Colonic mucosa (tissue), 4 donors: ENCODE data around the gene EP300. TPM values are rescaled to one million over a fixed set of nuclear protein-coding genes. Genes with fewer than 3 reads are reported as not detected.
"Not testable (repeated sequence)": the region's sequence is repeated elsewhere in the genome, so short reads cannot be mapped to it uniquely, and the experiment has no call there.

Experiments
- DNase-seq: peaks from one replicate; pipeline ENCODE4 v3.0.0-alpha.2; 2020
- H3K27ac ChIP-seq: fragments of 200-600 bp; one replicate; pipeline ENCODE4 v1.8.0; 2021
- H3K27me3 ChIP-seq: fragments of 200-600 bp; one replicate; pipeline ENCODE4 v1.8.0; 2021
- H3K36me3 ChIP-seq: fragments of 200-600 bp; one replicate; pipeline ENCODE4 v1.8.0; 2021
- H3K4me1 ChIP-seq: fragments of 200-600 bp; one replicate; pipeline ENCODE4 v1.8.0; 2021; ENCODE audit warnings: mild to moderate bottlenecking
- H3K4me3 ChIP-seq: fragments of 200-600 bp; one replicate; pipeline ENCODE4 v1.8.0; 2021
- H3K9ac ChIP-seq, 2 donors: one replicate each; pipeline ENCODE4 v1.7.0; 2013; ENCODE audit warnings: control low read depth in 2 of 2, low read depth in 2 of 2, low read length in 2 of 2
- H3K9me3 ChIP-seq: fragments of 200-600 bp; one replicate; pipeline ENCODE4 v1.8.0; 2021
- intact Hi-C: fragments of 100-400 bp; cut with DNase I; formaldehyde crosslinking; loops from one replicate; pipeline ENCODE4 v1.14.1; 2022
- total RNA-seq, 2 donors: library from RNA; stranded (reverse); fragmentation: NEBNext Ultra II Directional in 1 of 2; extraction: Animal tissue kit (Norgen Biotek cat#: 25700) in 1 of 2; gene quantifications; one replicate each; pipeline ENCODE4 v1.2.1, GENCODE V29; 2021
- TF ChIP-seq, protein P1 (sequence below): fragments of 200-600 bp; IDR thresholded peaks from one replicate; pipeline ENCODE4 v1.8.0; 2022; ENCODE audit warnings: antibody characterized with exemption, mild to moderate bottlenecking
- donor health status: healthy.
- donor health status: DM: no; HTN: no; CAD: no.
- donor health status: DM: no; HTN: no; CAD: no.

Gene EP300
- total RNA-seq, 2 donors from 2014 or later, result 59.5 to 65.7 TPM

DNA sequence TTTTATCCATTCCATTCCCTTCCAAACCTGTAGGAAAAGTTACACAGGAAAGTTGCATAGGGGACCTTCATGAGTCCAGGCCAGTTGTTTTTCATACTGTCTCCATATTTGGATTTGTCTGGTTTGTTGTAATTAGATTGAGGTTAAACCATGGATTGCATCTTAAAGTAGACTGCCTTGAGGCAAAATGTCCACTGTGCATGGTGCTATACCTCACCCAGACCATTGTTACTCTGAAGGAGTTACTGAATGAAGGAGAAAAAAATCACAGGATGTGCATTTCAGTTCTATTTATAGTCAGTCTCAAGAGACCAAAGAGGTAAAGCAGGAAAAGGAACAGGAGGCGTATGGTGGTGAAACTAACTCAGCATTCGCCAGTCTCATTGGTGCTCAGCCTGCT is 83.2 kb downstream of the EP300 start:
- intact Hi-C loops, result loop anchor here (5.0 kb wide), 1 partner anchor 43 kb away; no protein-coding TSS in a partner anchor
- TF ChIP-seq, protein P1, sequence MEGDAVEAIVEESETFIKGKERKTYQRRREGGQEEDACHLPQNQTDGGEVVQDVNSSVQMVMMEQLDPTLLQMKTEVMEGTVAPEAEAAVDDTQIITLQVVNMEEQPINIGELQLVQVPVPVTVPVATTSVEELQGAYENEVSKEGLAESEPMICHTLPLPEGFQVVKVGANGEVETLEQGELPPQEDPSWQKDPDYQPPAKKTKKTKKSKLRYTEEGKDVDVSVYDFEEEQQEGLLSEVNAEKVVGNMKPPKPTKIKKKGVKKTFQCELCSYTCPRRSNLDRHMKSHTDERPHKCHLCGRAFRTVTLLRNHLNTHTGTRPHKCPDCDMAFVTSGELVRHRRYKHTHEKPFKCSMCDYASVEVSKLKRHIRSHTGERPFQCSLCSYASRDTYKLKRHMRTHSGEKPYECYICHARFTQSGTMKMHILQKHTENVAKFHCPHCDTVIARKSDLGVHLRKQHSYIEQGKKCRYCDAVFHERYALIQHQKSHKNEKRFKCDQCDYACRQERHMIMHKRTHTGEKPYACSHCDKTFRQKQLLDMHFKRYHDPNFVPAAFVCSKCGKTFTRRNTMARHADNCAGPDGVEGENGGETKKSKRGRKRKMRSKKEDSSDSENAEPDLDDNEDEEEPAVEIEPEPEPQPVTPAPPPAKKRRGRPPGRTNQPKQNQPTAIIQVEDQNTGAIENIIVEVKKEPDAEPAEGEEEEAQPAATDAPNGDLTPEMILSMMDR, result no peak
- H3K4me3 ChIP-seq, result no peak overlapping the region
- no peak overlapping the region for H3K27ac ChIP-seq
- no peak overlapping the region for H3K9ac ChIP-seq
- no peaks in the 10 kb centered on the region for H3K4me1 ChIP-seq
- no peak for DNase-seq
- no peaks in the 10 kb centered on the region for H3K27me3 ChIP-seq
- peaks cover 37% of the 10 kb centered on the region for H3K36me3 ChIP-seq
- no peaks in the 10 kb centered on the region for H3K9me3 ChIP-seq

- Histone ChIP-seq H3K27ac (no peak overlapping the region), H3K9me3 (no peaks in the 10 kb centered on the region), H3K4me1 (no peaks in the 10 kb centered on the region), H3K27me3 (no peaks in the 10 kb centered on the region), H3K4me3 (no peak overlapping the region), H3K36me3 (peaks cover 35% of the 10 kb centered on the region), H3K9ac (no peak overlapping the region)
- intact Hi-C loops, result loop anchor here (5.0 kb wide), 1 partner anchor 45 kb away; no protein-coding TSS in a partner anchor
- TF ChIP-seq, protein P1, result no peak
- DNase-seq, result no peak
Measured at GRCh38 chr22:41177040-41177621, 84.7 kb downstream of the EP300 start.

DNA sequence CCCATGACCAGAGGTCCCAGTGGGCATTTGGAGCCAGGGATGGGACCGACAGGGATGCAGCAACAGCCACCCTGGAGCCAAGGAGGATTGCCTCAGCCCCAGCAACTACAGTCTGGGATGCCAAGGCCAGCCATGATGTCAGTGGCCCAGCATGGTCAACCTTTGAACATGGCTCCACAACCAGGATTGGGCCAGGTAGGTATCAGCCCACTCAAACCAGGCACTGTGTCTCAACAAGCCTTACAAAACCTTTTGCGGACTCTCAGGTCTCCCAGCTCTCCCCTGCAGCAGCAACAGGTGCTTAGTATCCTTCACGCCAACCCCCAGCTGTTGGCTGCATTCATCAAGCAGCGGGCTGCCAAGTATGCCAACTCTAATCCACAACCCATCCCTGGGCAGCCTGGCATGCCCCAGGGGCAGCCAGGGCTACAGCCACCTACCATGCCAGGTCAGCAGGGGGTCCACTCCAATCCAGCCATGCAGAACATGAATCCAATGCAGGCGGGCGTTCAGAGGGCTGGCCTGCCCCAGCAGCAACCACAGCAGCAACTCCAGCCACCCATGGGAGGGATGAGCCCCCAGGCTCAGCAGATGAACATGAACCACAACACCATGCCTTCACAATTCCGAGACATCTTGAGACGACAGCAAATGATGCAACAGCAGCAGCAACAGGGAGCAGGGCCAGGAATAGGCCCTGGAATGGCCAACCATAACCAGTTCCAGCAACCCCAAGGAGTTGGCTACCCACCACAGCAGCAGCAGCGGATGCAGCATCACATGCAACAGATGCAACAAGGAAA is 85.4 kb downstream of the EP300 start:
- Histone ChIP-seq H3K27me3 (no peaks in the 10 kb centered on the region), H3K4me1 (no peaks in the 10 kb centered on the region), H3K36me3 (peaks cover 28% of the 10 kb centered on the region), H3K27ac (no peak overlapping the region), H3K4me3 (no peak overlapping the region), H3K9ac (no peak overlapping the region), H3K9me3 (no peaks in the 10 kb centered on the region)
- DNase-seq, result no peak
- TF ChIP-seq, protein P1, result no peak
- intact Hi-C loops, result loop anchor here (5.0 kb wide), 1 partner anchor 46 kb away; no protein-coding TSS in a partner anchor

GRCh38 chr22:41178425-41178975 is 86.1 kb downstream of the EP300 start:
- H3K4me3 ChIP-seq, result no peak overlapping the region
- TF ChIP-seq, protein P1, result no peak
- no peaks in the 10 kb centered on the region for H3K9me3 ChIP-seq
- H3K9ac ChIP-seq, result peak overlapping the region in 1 of 2 donors; percentile 12
- peaks cover 22% of the 10 kb centered on the region for H3K36me3 ChIP-seq
- H3K4me1 ChIP-seq, result no peaks in the 10 kb centered on the region
- H3K27ac ChIP-seq, result no peak overlapping the region
- intact Hi-C loops, result loop anchor here (5.0 kb wide), 1 partner anchor 46 kb away; no protein-coding TSS in a partner anchor
- DNase-seq, result no peak
- no peaks in the 10 kb centered on the region for H3K27me3 ChIP-seq

- peaks cover 16% of the 10 kb centered on the region for H3K36me3 ChIP-seq
- H3K4me1 ChIP-seq, DNase-seq, H3K4me3 ChIP-seq, intact Hi-C loops, H3K9me3 ChIP-seq, H3K9ac ChIP-seq, H3K27me3 ChIP-seq, H3K27ac ChIP-seq: not testable (repeated sequence)
Measured at GRCh38 chr22:41180362-41180761, 88.0 kb downstream of the EP300 start.
